ENCODE results near the gene SHISA5.

The SHISA5 gene

GRCh38 chr3:48440590-48440958 lies 63.4 kb downstream of the SHISA5 start:
- Mint-ChIP-seq H3K4me3 (peak overlapping the region; percentile 100), H3K4me1 (ENCODE audit: low read depth) (peaks cover 22% of the 10 kb centered on the region), H3K27ac (peak overlapping the region; percentile 94), H3K27me3 (ENCODE audit: low read depth) (no peaks in the 10 kb centered on the region), H3K9me3 (no peaks in the 10 kb centered on the region), H3K36me3 (ENCODE audit: low read depth) (peaks cover 28% of the 10 kb centered on the region)

DNA sequence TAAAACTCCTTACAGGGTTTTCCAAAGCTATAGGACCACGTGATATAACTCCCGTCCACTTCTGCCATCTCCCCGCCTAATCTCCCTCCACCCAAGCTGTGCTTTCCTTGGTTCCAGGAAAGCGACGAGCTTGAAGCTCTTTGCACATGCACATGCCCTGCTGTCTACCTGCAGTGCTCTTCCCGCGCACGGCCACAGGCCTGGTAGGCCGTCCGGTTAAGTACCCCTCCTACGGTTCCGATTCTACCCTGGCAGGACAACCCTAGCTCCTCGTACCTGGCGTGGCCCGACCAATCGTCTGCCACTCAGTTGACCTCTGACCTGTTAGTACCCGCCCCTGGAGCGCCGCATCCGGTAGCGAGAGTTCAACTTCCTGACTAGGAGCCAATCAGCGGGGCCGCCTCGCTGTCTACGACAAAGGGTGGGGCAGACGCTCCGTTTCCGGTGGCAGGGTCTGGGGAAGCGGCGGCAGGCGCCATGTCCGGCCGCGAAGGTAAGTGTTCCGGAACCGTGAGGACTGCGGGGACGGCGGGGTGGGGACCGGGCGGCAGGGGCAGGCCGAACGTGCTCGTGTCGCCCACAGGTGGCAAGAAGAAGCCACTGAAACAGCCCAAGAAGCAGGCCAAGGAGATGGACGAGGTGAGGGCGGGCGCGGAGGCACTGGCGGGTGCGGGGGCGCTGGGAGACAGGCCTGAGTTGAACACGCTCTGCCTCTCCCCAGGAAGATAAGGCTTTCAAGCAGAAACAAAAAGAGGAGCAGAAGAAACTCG lies 64.0 kb downstream of the SHISA5 start, which contains the start of the genes CCDC51 and TMA7:
TSS of gene CCDC51 (minus strand) at position 300 of the 770 bp plus-strand sequence. CDS start 4,991 bp downstream, outside the sequence.
TSS of gene TMA7 (plus strand) at position 438 of the 770 bp plus-strand sequence. CDS start at position 478, 40 bp downstream.
- Mint-ChIP-seq H3K27me3 (ENCODE audit: low read depth) (no peaks in the 10 kb centered on the region), H3K4me3 (peak within 1 kb of the TSS; percentile 100), H3K27ac (peak within 1 kb of the TSS; percentile 94), H3K4me1 (ENCODE audit: low read depth) (peaks cover 20% of the 10 kb centered on the region), H3K36me3 (ENCODE audit: low read depth) (peaks cover 28% of the 10 kb centered on the region), H3K9me3 (no peaks in the 10 kb centered on the region)

DNA sequence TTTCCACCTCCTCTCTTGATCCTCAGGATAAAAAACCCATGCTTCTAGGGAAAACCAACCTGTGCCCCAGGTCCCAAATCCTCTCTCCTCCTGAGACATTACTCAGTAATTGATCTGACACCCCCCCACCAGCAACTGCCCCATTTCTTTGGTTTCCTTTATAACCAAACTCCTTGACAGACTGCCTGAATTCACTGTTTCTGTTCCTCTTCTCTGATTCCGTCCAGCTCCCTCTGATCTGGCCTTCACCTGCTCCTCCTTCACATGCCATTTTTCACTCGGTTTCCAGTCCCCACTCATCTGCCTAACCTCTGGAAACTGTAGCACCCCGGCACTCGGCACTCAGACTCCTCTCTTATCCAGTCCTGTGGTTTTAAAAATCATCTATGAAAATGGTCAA lies 66.2 kb downstream of the SHISA5 start:
- no peak overlapping the region for H3K4me3 Mint-ChIP-seq
- peaks cover 21% of the 10 kb centered on the region for H3K36me3 Mint-ChIP-seq (ENCODE audit: low read depth)
- no peaks in the 10 kb centered on the region for H3K9me3 Mint-ChIP-seq
- H3K27me3 Mint-ChIP-seq (ENCODE audit: low read depth): no peaks in the 10 kb centered on the region
- H3K27ac Mint-ChIP-seq: no peak overlapping the region
- H3K4me1 Mint-ChIP-seq (ENCODE audit: low read depth): peaks cover 25% of the 10 kb centered on the region

- no peak overlapping the region for H3K4me3 Mint-ChIP-seq
- H3K4me1 Mint-ChIP-seq (ENCODE audit: low read depth): peaks cover 21% of the 10 kb centered on the region
- H3K27ac Mint-ChIP-seq: no peak overlapping the region
- no peaks in the 10 kb centered on the region for H3K9me3 Mint-ChIP-seq
- peaks cover 15% of the 10 kb centered on the region for H3K36me3 Mint-ChIP-seq (ENCODE audit: low read depth)
- H3K27me3 Mint-ChIP-seq (ENCODE audit: low read depth): no peaks in the 10 kb centered on the region
Measured at GRCh38 chr3:48436855-48437254, 67.1 kb downstream of the SHISA5 start.

- H3K4me1 Mint-ChIP-seq (ENCODE audit: low read depth): peaks cover 19% of the 10 kb centered on the region
- H3K27me3 Mint-ChIP-seq (ENCODE audit: low read depth): no peaks in the 10 kb centered on the region
- no peak overlapping the region for H3K4me3 Mint-ChIP-seq
- H3K36me3 Mint-ChIP-seq (ENCODE audit: low read depth): peaks cover 15% of the 10 kb centered on the region
- no peaks in the 10 kb centered on the region for H3K9me3 Mint-ChIP-seq
- H3K27ac Mint-ChIP-seq: no peak overlapping the region
Measured at GRCh38 chr3:48436477-48436787, 67.5 kb downstream of the SHISA5 start.

DNA sequence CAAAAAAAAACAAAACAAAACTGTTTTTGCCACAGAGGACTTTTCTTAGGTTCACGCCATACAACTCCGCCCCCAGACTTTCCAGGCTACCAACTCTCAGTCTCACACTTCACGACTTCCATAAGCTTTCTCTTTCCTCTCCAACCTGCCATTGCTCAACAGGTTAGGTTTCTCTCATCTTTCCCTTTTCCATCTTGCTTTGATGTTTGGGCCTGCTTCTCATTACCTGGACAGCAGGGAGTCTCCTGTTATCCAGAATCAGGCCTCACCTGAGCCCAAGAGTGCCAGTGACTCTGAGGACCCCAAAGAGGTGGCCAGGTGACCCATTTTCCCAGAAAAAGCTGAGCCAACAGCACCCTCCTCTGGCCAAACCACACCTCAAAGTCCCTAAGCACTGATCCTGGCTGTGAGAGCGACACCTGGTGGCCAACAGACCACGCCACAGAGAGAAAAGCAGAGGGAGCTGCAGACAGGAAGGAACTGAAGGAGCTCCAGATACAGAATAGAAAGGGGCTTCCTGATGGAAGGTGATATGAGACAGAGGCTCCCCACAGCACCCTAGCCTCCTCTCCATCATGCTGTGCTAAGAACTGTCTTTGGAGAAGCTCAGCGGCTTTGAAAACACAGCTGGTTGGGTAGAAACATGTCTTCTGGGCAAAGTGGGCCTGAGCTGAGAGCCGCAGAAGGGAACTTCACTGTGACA lies 68.0 kb downstream of the SHISA5 start:
- no peaks in the 10 kb centered on the region for H3K9me3 Mint-ChIP-seq
- H3K27ac Mint-ChIP-seq: no peak overlapping the region
- H3K27me3 Mint-ChIP-seq (ENCODE audit: low read depth): no peaks in the 10 kb centered on the region
- no peak overlapping the region for H3K4me3 Mint-ChIP-seq
- H3K36me3 Mint-ChIP-seq (ENCODE audit: low read depth): peaks cover 12% of the 10 kb centered on the region
- H3K4me1 Mint-ChIP-seq (ENCODE audit: low read depth): peaks cover 19% of the 10 kb centered on the region

DNA sequence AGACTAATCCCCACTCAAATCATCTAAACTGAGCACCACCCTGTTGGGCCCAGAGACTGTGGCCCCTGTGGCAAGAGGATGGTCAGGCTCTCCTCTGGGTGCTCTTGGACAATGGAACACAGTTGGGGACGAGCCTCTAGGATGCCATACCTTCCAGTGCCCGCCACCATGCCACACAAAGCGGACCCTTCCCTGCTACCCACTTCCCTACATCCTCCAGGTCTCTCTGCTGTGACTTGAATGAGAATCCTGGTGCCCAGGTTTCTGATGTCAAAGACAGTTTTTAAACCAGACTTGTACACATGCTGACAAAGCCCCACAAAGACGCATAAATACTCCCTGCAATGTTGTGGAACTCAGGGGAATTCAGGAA lies 68.8 kb downstream of the SHISA5 start:
- Mint-ChIP-seq H3K9me3 (no peaks in the 10 kb centered on the region), H3K27ac (no peak overlapping the region), H3K4me1 (ENCODE audit: low read depth) (peaks cover 20% of the 10 kb centered on the region), H3K27me3 (ENCODE audit: low read depth) (no peaks in the 10 kb centered on the region), H3K4me3 (no peak overlapping the region), H3K36me3 (ENCODE audit: low read depth) (peaks cover 10% of the 10 kb centered on the region)

- Mint-ChIP-seq H3K9me3 (no peaks in the 10 kb centered on the region), H3K4me3 (no peak overlapping the region), H3K27ac (no peak overlapping the region), H3K4me1 (ENCODE audit: low read depth) (peaks cover 16% of the 10 kb centered on the region), H3K27me3 (ENCODE audit: low read depth) (no peaks in the 10 kb centered on the region), H3K36me3 (ENCODE audit: low read depth) (peaks cover 5% of the 10 kb centered on the region)
Measured at GRCh38 chr3:48434591-48435222, 69.3 kb downstream of the SHISA5 start.

DNA sequence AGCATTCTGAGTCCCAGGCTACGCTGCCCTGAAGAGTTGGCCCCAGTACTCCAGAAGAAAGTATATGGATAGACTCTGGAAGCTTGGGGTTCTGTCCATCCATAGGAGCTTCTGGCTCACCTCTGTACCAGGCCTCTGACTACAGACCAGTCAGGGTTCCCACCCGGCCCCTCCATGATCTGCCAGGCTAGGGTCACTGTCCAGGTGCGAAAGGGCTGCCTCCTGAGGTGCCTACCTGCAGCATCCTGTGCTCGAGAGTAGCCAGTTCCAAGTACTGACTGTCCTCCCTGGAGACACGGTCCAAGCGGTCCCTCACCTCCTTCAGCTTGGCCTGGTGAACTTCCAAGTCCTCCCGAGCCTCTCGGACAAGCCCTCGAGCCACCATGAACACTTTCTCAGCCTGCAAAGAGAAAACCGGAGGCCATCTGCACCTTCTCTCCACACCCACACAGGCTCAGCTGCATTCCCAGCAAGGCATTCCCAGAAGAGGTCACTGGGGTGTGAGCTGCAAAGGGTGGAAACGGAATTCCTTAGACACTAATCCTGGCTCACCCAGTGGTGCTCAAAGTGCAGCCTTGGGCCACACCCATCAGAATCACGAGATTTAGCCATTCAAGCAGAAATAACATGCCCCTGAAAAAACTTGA lies 70.4 kb downstream of the SHISA5 start:
- Mint-ChIP-seq H3K9me3 (no peaks in the 10 kb centered on the region), H3K27ac (no peak overlapping the region), H3K4me1 (ENCODE audit: low read depth) (peaks cover 10% of the 10 kb centered on the region), H3K4me3 (no peak overlapping the region), H3K36me3 (ENCODE audit: low read depth) (peaks cover 4% of the 10 kb centered on the region), H3K27me3 (ENCODE audit: low read depth) (peaks cover under 1% of the 10 kb centered on the region)

GRCh38 chr3:48432411-48433371 lies 71.3 kb downstream of the SHISA5 start:
- Mint-ChIP-seq H3K27me3 (ENCODE audit: low read depth) (peaks cover 9% of the 10 kb centered on the region), H3K9me3 (no peaks in the 10 kb centered on the region), H3K27ac (no peak overlapping the region), H3K4me3 (no peak overlapping the region), H3K36me3 (ENCODE audit: low read depth) (peaks cover 4% of the 10 kb centered on the region), H3K4me1 (ENCODE audit: low read depth) (peaks cover 10% of the 10 kb centered on the region)

DNA sequence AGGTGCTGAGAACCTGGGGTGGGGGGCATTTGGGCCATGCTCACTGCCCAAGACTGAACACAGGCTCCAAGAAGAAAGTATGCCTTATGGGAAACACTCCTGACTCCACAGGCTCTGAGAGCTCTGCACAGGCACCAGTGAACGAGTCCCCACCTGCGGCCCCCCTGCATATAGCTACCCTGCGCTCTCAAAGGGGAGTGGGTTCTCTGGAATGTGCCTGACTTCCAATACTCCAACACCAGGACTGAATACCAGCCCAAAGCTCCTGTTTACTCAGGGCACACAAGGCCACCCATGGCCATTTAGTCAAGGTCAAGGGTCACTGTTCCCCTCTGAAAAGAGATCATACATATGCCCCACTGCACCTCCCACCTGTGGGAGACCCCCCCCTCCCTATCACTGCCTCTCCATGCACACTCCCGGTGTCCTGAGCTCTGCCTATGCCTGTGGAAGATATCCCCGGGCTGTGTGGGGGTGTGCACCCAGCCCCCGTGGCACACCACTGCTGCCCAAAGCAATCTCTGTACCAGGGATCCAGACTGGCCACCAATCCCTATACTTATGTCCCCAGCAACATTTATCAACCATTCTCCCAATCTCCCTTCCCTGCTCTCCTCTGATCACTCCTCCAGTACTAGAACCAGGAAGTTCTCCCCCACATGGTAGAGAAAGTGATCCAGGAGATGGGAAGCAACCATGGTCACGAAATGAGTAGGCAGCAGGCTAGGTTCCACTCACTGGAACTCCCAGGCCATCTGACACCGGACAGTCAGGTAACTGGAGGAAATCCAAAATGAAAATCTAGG lies 72.5 kb downstream of the SHISA5 start:
- H3K4me3 Mint-ChIP-seq: peak overlapping the region; percentile 76
- peak overlapping the region; percentile 41 for H3K27ac Mint-ChIP-seq
- H3K27me3 Mint-ChIP-seq (ENCODE audit: low read depth): peaks cover 19% of the 10 kb centered on the region

DNA sequence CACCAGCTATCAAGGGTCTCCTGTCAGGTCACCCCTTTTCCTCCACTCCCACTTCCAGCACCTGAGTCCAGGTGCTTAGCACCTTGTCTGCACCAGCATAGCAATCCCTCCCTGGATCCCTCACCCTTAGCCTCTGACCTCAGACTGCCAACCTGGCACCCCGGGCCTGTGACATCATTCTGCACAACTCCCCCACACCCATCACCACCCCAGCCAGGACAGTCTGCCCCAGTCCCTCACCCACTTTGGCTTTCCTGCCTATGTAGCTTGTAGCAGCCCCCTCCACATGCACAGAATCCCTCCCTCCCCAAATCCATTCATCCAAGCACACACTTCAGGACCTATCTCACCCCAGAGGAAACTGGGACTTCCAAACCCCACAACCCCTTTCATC lies 73.3 kb downstream of the SHISA5 start:
- Mint-ChIP-seq H3K4me3 (peak overlapping the region; percentile 76), H3K9me3 (no peaks in the 10 kb centered on the region), H3K36me3 (ENCODE audit: low read depth) (peaks cover 4% of the 10 kb centered on the region), H3K27me3 (ENCODE audit: low read depth) (peaks cover 19% of the 10 kb centered on the region), H3K27ac (no peak overlapping the region), H3K4me1 (ENCODE audit: low read depth) (peaks cover 12% of the 10 kb centered on the region)

More for the DNA sequence above, 72.5 kb downstream of the SHISA5 start:
- peaks cover 12% of the 10 kb centered on the region for H3K4me1 Mint-ChIP-seq (ENCODE audit: low read depth)
- H3K9me3 Mint-ChIP-seq: no peaks in the 10 kb centered on the region
- peaks cover 4% of the 10 kb centered on the region for H3K36me3 Mint-ChIP-seq (ENCODE audit: low read depth)

Data from T-helper 1 cell treated with Interleukin-12 subunit alpha and Interleukin-12 subunit beta and Interleukin-4 antibody, amounts not matched to agents 30 μg/mL and 1 μg/mL, for 36 hours (primary cell).